ENCODE measurements around the gene DLGAP1.

Gene DLGAP1

GRCh38 chr18:4157352-4157751 lies 297.8 kb downstream of the DLGAP1 start:
- DNase-seq (ENCODE audit: low spot score), result no peak

- no peak for DNase-seq (ENCODE audit: low spot score)
These were observed 308.3 kb downstream of the DLGAP1 start for GRCh38 chr18:4146797-4147196.

- no peak for DNase-seq (ENCODE audit: low spot score)
These were observed 310.9 kb downstream of the DLGAP1 start for GRCh38 chr18:4144201-4144600.

GRCh38 chr18:4143585-4143984 lies 311.5 kb downstream of the DLGAP1 start:
- no peak for DNase-seq (ENCODE audit: low spot score)

GRCh38 chr18:4142876-4143275 lies 312.2 kb downstream of the DLGAP1 start:
- DNase-seq (ENCODE audit: low spot score), result no peak

DNA sequence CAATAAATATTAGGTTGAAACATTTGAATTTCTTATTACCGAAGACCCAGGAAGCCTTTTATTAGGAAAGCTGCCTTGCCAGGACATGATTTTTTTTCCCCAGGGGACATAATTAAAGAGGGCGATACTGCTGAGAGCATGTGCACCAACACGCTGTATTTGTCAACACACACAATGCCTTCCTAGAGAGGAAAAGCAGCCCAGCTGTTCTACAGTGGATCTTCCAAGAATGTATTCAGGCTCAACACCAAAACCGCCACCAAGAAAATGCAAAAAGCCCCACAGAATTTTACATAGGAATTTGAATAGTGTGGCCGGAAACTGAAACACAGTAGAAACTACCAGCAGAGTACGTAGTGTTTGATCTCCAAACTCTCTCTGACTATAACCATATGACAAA lies 320.4 kb downstream of the DLGAP1 start:
- DNase-seq (ENCODE audit: low spot score), result no peak

- no peak for DNase-seq (ENCODE audit: low spot score)
These were observed 324.1 kb downstream of the DLGAP1 start for GRCh38 chr18:4130734-4131719.

GRCh38 chr18:4126939-4127338 lies 328.2 kb downstream of the DLGAP1 start:
- no peak for DNase-seq (ENCODE audit: low spot score)

DNA sequence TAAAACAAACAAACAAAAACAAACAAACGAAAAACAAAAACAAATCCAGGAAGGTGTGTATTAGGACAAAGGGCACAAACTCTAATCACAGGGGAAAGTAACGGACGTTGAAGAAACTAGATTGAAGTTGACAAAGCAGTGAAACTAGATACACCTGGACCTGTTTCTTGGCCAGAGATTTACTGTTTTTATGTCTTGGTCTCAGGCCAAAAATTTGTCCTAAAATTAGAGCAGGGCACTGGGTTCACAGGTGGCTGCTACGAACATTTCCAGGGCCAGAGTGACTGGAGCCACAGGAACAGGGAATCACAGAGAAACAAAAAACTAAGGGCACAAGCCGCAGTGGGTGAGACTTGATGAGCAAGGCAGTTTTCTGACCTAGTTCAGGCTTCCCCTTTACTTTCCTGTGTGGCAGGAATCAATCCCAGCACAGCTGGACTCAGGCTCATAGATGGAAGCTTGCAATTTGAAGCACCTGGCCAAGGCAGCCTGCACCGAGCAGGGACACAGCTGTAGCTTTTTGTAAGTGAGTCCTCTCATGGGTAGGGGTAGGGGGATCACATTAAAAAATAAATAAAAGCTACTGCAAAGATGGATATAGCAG lies 329.4 kb downstream of the DLGAP1 start:
- DNase-seq (ENCODE audit: low spot score), result no peak

GRCh38 chr18:4125224-4125623 lies 329.9 kb downstream of the DLGAP1 start:
- no peak for DNase-seq (ENCODE audit: low spot score)

DNA sequence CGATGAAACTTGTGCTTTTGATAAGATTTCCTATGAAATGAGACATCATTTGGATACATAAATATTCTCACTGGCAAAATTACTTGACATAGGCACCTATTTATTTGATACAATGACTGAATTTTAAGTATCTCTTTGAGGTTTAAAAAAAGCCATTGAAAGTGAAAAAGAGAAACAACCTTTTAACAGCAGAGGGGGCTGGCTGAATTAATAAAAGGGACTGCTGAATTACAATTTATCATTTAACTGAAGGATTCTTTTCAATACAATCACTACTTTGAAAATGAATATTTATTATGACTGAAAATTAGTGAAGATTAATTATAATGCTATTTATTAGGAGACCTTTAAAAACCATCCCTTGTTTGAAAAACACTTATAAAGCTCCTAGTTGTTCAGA lies 335.3 kb downstream of the DLGAP1 start:
- no peak for DNase-seq (ENCODE audit: low spot score)

GRCh38 chr18:4119127-4119648 lies 335.9 kb downstream of the DLGAP1 start:
- no peak for DNase-seq (ENCODE audit: low spot score)

- no peak for DNase-seq (ENCODE audit: low spot score)
These were observed 347.1 kb downstream of the DLGAP1 start for GRCh38 chr18:4108016-4108415.

GRCh38 chr18:4107049-4107467 lies 348.0 kb downstream of the DLGAP1 start:
- no peak for DNase-seq (ENCODE audit: low spot score)

- peak; percentile 9 for DNase-seq (ENCODE audit: low spot score)
These were observed 348.6 kb downstream of the DLGAP1 start for GRCh38 chr18:4106407-4107033.

DNA sequence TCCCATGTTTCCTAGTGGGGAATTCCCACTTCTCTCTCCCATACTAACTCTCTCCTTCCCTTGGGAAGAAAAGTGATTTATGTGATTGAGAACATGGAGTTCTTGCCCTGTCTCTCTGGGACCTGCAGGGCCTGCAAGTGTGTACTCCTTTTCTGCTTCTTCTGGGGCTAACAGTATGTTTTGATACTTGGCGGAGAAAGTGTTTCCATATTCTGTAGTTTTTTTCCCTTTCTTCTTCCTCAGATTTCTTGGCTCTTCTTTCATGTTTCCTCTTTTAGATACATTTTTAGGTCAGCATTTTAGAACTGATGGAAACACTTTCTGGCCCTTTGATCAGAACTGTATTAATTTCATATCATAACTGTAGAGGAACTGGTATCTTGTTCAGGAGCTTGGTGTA lies 352.2 kb downstream of the DLGAP1 start:
- DNase-seq (ENCODE audit: low spot score), result no peak

DNA sequence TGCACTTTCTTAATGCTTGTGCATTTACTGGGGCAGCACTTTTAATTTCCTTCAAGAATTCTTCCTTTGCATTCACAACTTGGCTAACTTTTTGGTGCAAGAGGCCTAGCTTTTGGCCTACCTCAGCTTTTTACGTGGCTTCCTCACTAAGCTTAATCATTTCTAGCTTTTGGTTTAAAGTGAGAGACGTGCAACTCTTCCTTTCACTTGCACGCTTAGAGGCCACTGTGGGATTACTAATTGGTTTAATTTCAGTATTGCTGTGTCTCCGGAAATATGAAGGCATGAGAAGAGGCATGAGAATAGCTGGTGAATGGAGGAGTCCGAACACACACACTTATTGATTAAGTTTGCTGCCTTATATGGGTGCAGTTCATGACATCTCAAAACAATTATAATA lies 354.1 kb downstream of the DLGAP1 start:
- DNase-seq (ENCODE audit: low spot score), result no peak

DNA sequence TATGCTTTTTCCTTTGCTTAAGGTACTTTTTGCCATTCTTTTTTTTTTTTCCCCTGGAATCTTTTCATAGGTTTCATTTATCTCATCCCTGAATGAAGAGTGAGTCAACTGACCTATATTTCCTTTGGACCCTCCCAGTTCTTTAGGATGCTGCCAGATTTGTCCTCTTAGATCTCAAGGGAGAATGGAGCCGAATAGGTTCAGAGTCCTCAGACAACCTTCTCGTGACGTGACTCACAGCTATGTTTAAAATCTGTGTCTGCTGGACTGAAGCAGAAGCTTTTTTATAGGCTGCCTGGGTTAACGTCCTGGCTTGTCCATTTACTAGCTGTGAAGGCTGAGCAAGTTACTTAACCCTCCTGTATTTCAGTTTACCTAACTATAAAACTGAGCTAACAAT lies 358.6 kb downstream of the DLGAP1 start:
- DNase-seq (ENCODE audit: low spot score), result no peak

- DNase-seq (ENCODE audit: low spot score), result no peak
These were observed 361.4 kb downstream of the DLGAP1 start for GRCh38 chr18:4093676-4094075.

DNA sequence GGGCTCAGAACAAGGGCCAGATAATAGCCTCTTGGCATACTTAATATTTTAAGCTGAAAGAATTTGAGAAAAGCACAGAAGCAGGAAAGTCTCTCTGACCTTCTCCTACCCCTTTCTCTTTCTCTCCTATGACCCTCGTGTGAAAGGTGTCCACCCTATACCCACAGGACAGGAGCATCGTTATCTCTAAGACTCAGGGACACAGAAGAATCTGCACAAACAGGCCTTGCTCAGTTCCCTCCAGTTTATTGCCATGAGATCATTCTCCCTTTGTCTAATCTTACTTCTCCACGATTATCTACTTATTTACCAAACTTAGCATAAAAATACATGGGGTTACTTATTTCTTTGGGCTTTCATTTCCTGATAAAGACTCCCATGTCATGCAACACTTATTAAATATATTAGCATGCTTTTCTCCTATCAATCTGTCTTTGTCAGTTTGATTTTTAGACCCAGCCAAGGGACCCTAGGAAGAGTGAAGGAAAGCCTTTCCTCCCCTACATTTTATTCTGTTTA lies 370.7 kb downstream of the DLGAP1 start:
- DNase-seq (ENCODE audit: low spot score), result no peak

- no peak for DNase-seq (ENCODE audit: low spot score)
These were observed 376.9 kb downstream of the DLGAP1 start for GRCh38 chr18:4078246-4078645.

DNA sequence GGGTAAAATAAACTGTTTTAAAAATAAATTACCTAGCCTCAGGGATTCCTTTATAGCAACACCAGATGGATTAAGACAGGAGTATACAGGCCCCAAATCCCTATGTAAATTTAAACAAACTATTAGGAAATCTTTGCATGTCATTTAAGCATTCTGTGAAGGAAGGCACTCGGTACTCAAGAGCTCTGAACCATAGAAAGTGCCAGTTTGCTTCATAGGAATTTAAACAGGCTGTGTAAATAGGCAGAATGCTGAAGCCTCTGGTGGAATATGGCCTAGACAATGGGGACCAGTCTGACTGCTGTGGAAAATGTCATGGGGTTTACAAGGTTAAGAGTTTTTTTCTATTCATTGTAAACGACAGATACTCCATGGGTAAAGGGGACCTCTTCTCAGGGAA lies 377.4 kb downstream of the DLGAP1 start:
- DNase-seq (ENCODE audit: low spot score), result no peak

Data from germinal center (tissue), 1 donor.